Gastroesophageal sphincter (tissue), 4 donors: ENCODE data around the gene HLCS. TPM values are rescaled to one million over a fixed set of nuclear protein-coding genes. Genes with fewer than 3 reads are reported as not detected.
"Not testable (repeated sequence)": the region's sequence is repeated elsewhere in the genome, so short reads cannot be mapped to it uniquely, and the experiment has no call there.

ENCODE experiments used
- ATAC-seq: fragments of 150-250 bp; one replicate; pipeline ENCODE4 v1.9.1; 2016; ENCODE audit warnings: mild to moderate bottlenecking, moderate library complexity
- H3K27ac ChIP-seq, 4 donors: fragments of 200-600 bp; sonication (generic) in 3 of 4; 1 replicate in 3 of 4; 2 replicates in 1 of 4; pipeline ENCODE4 v1.5.1; 2016 to 2019
- H3K27me3 ChIP-seq: fragments of 200-600 bp; sonication (generic); one replicate; pipeline ENCODE4 v1.5.1; 2019
- H3K36me3 ChIP-seq, 2 donors: fragments of 200-600 bp; sonication (generic); one replicate each; pipeline ENCODE4 v1.5.1; 2019; ENCODE audit warnings: control low read depth in 1 of 2
- H3K4me1 ChIP-seq, 3 donors: fragments of 200-600 bp; sonication (generic); 1 replicate in 2 of 3; 2 replicates in 1 of 3; pipeline ENCODE4 v1.5.1; 2016 to 2019; ENCODE audit warnings: control low read depth in 2 of 3
- H3K4me3 ChIP-seq, 2 donors: fragments of 200-600 bp; sonication (generic); one replicate each; pipeline ENCODE4 v1.5.1; 2019; ENCODE audit warnings: mild to moderate bottlenecking in 1 of 2, moderate library complexity in 1 of 2
- H3K9me3 ChIP-seq, 3 donors: fragments of 200-600 bp; sonication (generic); one replicate each; pipeline ENCODE4 v1.5.1; 2017 to 2019; ENCODE audit warnings: control low read depth in 2 of 3
- EP300 ChIP-seq: sonication (generic); formaldehyde crosslinking; IDR thresholded peaks from one replicate; pipeline ENCODE4 v1.6.1; 2017; ENCODE audit warnings: antibody characterized with exemption, mild to moderate bottlenecking
- POLR2A ChIP-seq, 2 donors: fragments of 450-650 bp; IDR thresholded peaks; one replicate each; pipeline ENCODE4 v1.6.1; 2017; ENCODE audit warnings: antibody characterized with exemption in 2 of 2, mild to moderate bottlenecking in 2 of 2, moderate library complexity in 1 of 2
- POLR2AphosphoS5 ChIP-seq: sonication (generic); formaldehyde crosslinking; IDR thresholded peaks from one replicate; pipeline ENCODE4 v1.6.1; 2017; ENCODE audit warnings: antibody characterized with exemption
- WGBS, 2 donors: methylation state at CpG; one replicate each; pipeline ENCODE4 v1.1.5; 2018; ENCODE audit warnings: low coverage in 1 of 2; 5-methylcytosine and 5-hydroxymethylcytosine counted together
- total RNA-seq, 4 donors: library from RNA; depleted of rRNA; stranded (reverse); fragments of >200 nt; gene quantifications; one replicate each; pipeline ENCODE4 v1.1.0, GENCODE V29; 2016
- TF ChIP-seq, protein P1 (sequence below), 4 experiments: fragments of 200-600 bp in 2 of 4; fragments of 450-650 bp in 2 of 4; sonication (generic) in 1 of 4; IDR thresholded peaks; one replicate each; pipeline ENCODE4 v1.5.1; 2017 to 2019; ENCODE audit warnings: antibody characterized with exemption in 4 of 4, mild to moderate bottlenecking in 2 of 4, moderate library complexity in 2 of 4

HLCS gene
- total RNA-seq, 4 donors from 2014 or later = 14.4 to 33.3 (median 24.9) TPM

DNA sequence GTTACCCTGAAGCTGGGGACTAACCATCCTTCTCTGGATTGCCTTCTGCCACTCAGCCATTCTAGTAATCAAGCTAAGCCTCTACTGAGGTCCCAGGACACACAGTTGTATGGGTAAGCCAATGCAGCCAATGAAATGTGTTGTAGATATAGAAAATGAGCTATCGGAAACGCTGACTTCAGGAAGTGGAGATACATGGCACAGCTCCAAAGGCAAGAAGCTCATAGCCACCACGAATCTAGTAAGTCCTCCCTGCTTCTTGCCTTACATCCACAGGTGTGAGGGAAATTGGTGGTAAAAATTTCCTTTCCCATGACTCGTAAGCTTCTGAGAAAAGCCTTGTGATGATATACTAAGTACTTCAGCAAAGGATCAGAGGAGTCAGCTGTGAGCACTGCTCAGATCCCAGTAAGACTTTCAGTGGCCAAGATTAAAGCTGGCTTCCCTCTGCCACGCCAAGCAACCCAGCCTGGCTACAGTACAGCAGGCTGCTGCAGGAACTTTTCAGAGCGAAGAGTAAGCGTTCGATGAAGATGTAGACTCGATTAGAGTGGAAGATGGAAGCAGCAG lies 149.8 kb downstream of the HLCS start:
- H3K27ac ChIP-seq = no peak overlapping the region
- no peak overlapping the region for H3K4me3 ChIP-seq
- no peaks in the 10 kb centered on the region for H3K9me3 ChIP-seq
- peaks cover 0 to 17% of the 10 kb centered on the region in 2 donors for H3K36me3 ChIP-seq
- no peaks in the 10 kb centered on the region for H3K4me1 ChIP-seq
- ATAC-seq = no peak
- H3K27me3 ChIP-seq = no peaks in the 10 kb centered on the region
- WGBS, 2 donors = 86 to 90% methylated on average over 4 to 9 of the region's 9 CpGs
- TF ChIP-seq EP300 (no peak), POLR2AphosphoS5 (no peak), POLR2A (IDR thresholded peaks at IDR 0.05) (no peak)
- TF ChIP-seq, protein P1, sequence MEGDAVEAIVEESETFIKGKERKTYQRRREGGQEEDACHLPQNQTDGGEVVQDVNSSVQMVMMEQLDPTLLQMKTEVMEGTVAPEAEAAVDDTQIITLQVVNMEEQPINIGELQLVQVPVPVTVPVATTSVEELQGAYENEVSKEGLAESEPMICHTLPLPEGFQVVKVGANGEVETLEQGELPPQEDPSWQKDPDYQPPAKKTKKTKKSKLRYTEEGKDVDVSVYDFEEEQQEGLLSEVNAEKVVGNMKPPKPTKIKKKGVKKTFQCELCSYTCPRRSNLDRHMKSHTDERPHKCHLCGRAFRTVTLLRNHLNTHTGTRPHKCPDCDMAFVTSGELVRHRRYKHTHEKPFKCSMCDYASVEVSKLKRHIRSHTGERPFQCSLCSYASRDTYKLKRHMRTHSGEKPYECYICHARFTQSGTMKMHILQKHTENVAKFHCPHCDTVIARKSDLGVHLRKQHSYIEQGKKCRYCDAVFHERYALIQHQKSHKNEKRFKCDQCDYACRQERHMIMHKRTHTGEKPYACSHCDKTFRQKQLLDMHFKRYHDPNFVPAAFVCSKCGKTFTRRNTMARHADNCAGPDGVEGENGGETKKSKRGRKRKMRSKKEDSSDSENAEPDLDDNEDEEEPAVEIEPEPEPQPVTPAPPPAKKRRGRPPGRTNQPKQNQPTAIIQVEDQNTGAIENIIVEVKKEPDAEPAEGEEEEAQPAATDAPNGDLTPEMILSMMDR (IDR thresholded peaks at IDR 0.05) = no peak

DNA sequence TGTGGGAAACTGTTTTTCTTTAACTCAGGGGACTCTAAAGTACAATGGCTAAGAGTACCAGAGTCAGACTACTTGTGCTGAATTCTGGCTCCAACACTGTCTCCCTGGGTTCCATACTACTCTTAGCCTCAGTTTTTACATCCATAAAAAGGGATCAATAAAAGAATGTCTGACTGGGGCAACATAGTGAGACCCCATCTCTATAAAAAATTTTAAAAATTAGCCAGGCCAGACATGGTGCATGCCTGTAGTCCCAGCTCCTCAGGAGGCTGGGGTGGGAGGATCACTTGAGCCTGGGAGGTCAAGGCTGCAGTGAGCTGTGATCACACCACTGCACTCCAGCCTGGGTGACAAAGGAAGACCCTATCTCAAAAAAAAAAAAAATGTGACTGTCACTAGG lies 150.4 kb downstream of the HLCS start:
- not testable (repeated sequence) for H3K9me3 ChIP-seq, H3K27me3 ChIP-seq, H3K27ac ChIP-seq, H3K4me3 ChIP-seq, ATAC-seq, H3K4me1 ChIP-seq
- H3K36me3 ChIP-seq = peaks cover 0 to 10% of the 10 kb centered on the region in 2 donors

GRCh38 chr21:36815284-36815683 lies 151.2 kb downstream of the HLCS start:
- no peak for ATAC-seq

DNA sequence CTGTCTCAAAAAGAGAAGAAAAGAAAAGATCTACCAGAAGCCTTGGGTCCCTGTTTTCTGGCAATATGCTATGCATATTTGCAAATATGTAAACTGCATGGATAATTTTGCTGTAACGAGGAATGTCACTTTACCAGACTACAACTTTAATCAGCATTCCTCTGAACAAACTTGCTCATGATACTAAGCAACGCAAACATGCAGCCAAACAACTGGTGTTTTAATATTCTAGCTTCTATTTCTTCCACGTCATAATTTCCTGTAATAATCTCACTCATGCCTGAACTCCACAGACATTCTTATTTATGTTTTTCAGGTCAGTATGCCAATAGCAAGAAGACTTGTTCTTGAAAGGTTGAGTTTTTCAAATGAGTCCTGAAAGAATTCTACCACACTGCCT lies 153.4 kb downstream of the HLCS start:
- Histone ChIP-seq H3K4me1 (no peaks in the 10 kb centered on the region), H3K27ac (no peak overlapping the region), H3K36me3 (no peaks in the 10 kb centered on the region), H3K4me3 (no peak overlapping the region), H3K27me3 (no peaks in the 10 kb centered on the region), H3K9me3 (no peaks in the 10 kb centered on the region)
- no peak for ATAC-seq
- WGBS, 2 donors = 49 to 65% methylated on average over 3 of the region's 3 CpGs
- TF ChIP-seq EP300 (no peak), POLR2A (IDR thresholded peaks at IDR 0.05) (no peak), POLR2AphosphoS5 (no peak)
- TF ChIP-seq, protein P1 (IDR thresholded peaks at IDR 0.05) = no peak

More at GRCh38 chr21:36815284-36815683, 151.2 kb downstream of the HLCS start:
- Histone ChIP-seq H3K4me3 (no peak overlapping the region), H3K36me3 (peaks cover 0 to 4% of the 10 kb centered on the region in 2 donors), H3K9me3 (no peaks in the 10 kb centered on the region), H3K27ac (no peak overlapping the region), H3K4me1 (no peaks in the 10 kb centered on the region), H3K27me3 (no peaks in the 10 kb centered on the region)
- WGBS, 2 donors = 91 to 100% methylated on average over 2 to 4 of the region's 4 CpGs
- TF ChIP-seq, protein P1 (IDR thresholded peaks at IDR 0.05) = no peak
- TF ChIP-seq POLR2AphosphoS5 (no peak), POLR2A (IDR thresholded peaks at IDR 0.05) (no peak), EP300 (no peak)

DNA sequence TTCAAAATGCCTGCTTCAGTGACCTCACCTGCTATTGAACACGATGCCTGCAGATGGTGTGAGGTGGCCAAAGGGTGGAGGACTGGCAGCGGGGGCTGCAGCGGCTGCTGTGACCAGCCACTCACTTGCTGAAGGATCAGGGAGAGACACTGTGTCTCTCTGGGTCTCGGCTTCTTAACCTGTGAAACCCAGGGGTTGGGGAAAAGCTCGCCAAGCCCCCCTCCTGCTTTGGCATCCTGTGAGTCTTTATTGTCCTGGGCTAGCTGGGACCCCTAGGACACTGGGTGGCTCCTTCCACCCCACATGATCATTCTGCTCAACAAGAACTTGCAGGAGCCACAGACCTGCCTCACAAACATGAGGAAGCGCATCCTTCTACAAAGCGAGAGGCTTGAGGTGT lies 154.7 kb downstream of the HLCS start:
- WGBS, 2 donors = 93 to 100% methylated on average over 1 to 3 of the region's 7 CpGs
- no peaks in the 10 kb centered on the region for H3K36me3 ChIP-seq
- H3K27me3 ChIP-seq = no peaks in the 10 kb centered on the region
- H3K27ac ChIP-seq = no peak overlapping the region
- no peak overlapping the region for H3K4me3 ChIP-seq
- ATAC-seq = no peak
- no peaks in the 10 kb centered on the region for H3K9me3 ChIP-seq
- no peak for TF ChIP-seq EP300
- H3K4me1 ChIP-seq = no peaks in the 10 kb centered on the region

DNA sequence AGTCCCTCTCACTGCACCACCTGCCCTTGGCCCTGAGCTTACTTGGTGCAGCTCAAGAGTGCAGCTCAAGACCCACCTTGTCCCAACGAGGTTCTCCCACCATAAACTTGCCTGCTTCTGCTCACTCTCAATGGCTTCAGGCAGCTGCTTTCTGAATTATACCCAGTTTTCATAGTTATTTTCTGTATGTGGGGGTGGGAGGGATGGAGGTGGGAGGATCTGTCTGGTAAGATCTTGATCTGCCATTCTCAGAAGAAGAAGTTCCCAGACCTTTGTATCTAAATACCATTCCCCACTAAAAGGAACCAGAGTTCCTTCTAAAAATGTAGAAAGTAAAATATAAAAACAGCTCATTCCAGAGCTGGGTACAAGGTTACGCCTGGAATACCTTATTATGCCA lies 156.0 kb downstream of the HLCS start:
- no peaks in the 10 kb centered on the region for H3K9me3 ChIP-seq
- H3K27ac ChIP-seq = no peak overlapping the region
- no peaks in the 10 kb centered on the region for H3K4me1 ChIP-seq
- no peaks in the 10 kb centered on the region for H3K36me3 ChIP-seq
- TF ChIP-seq POLR2AphosphoS5 = no peak
- no peak overlapping the region for H3K4me3 ChIP-seq
- 100% methylated on average over 1 to 2 of the region's 2 CpGs for WGBS, 2 donors
- no peaks in the 10 kb centered on the region for H3K27me3 ChIP-seq
- ATAC-seq = no peak
